SK-N-SH treated with all-trans-retinoic acid at 6 μM for 48 hours (cell line): ENCODE measurements around the gene SP3.

Experiments used
- ARNTL ChIP-seq: fragments of 450-650 bp; formaldehyde crosslinking; IDR thresholded peaks from 2 replicates; pipeline ENCODE4 v1.5.0; 2020; ENCODE audit warnings: low read depth, mild to moderate bottlenecking, moderate library complexity, borderline replicate concordance
- SNAI2 ChIP-seq: fragments of 250-450 bp; sonication (Bioruptor Pico); IDR thresholded peaks from 2 replicates; pipeline ENCODE4 v1.5.0; 2020; ENCODE audit warnings: mild to moderate bottlenecking, moderate library complexity
- TOX ChIP-seq: fragments of 250-450 bp; sonication (Bioruptor Pico); IDR thresholded peaks from 2 replicates; pipeline ENCODE4 v1.8.0; 2021; ENCODE audit warnings: mild to moderate bottlenecking, moderate library complexity, borderline replicate concordance
- ZC3H10 ChIP-seq: fragments of 250-450 bp; sonication (Bioruptor Pico); IDR thresholded peaks from 2 replicates; pipeline ENCODE4 v1.5.1; 2021; ENCODE audit warnings: mild to moderate bottlenecking, moderate library complexity
- ZFP30 ChIP-seq: fragments of 450-650 bp; formaldehyde crosslinking; IDR thresholded peaks from 2 replicates; pipeline ENCODE4 v1.5.0; 2022; ENCODE audit warnings: mild to moderate bottlenecking, moderate library complexity
- ZNF8 ChIP-seq: fragments of 450-650 bp; formaldehyde crosslinking; IDR thresholded peaks from 2 replicates; pipeline ENCODE4 v1.5.0; 2020; ENCODE audit warnings: mild to moderate bottlenecking, moderate library complexity
- TF ChIP-seq, protein P1 (sequence below): fragments of 250-450 bp; sonication (Bioruptor Pico); IDR thresholded peaks from 2 replicates; pipeline ENCODE4 v1.8.0; 2020; ENCODE audit warnings: mild to moderate bottlenecking, moderate library complexity, borderline replicate concordance

DNA sequence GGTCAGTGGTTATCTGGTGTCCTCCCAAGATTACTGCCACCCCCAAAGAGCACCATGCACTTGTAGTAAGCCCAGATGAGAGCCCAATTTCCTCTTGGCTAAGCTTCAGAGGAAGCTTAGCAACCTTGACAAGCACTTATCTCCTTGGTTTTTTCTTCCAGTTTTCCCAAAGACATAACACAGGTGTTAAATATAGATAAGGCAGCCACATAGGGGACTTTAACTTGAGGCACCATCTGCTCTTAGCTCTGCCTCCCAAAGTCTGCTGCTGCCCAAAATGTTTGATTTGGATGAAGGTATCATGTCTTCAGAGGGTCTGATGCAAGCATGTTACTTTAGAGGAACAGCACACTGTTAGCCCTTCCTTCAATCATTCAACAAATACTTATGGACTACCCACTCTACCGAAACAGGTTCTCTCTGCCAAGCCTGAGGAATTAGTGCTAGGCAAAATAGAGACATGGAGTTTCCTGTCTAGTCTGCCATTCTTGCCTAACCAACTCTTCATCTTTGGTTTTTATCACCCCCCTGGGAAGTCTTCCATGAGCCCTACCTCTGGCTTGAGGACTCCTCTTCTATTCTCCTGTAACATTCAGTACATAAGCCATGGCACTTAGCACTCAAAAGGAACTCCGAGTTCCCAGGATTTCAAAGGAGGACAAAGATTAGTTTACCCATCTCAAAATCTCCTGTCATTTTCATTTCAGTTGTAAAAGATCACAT is 73.7 kb downstream of the SP3 start:
- TF ChIP-seq SNAI2 (no peak), ZFP30 (CRISPR knock-in tag) (no peak), ARNTL (no peak), ZNF8 (CRISPR knock-in tag) (no peak), ZC3H10 (CRISPR knock-in tag) (no peak), TOX (no peak)
- TF ChIP-seq, protein P1, sequence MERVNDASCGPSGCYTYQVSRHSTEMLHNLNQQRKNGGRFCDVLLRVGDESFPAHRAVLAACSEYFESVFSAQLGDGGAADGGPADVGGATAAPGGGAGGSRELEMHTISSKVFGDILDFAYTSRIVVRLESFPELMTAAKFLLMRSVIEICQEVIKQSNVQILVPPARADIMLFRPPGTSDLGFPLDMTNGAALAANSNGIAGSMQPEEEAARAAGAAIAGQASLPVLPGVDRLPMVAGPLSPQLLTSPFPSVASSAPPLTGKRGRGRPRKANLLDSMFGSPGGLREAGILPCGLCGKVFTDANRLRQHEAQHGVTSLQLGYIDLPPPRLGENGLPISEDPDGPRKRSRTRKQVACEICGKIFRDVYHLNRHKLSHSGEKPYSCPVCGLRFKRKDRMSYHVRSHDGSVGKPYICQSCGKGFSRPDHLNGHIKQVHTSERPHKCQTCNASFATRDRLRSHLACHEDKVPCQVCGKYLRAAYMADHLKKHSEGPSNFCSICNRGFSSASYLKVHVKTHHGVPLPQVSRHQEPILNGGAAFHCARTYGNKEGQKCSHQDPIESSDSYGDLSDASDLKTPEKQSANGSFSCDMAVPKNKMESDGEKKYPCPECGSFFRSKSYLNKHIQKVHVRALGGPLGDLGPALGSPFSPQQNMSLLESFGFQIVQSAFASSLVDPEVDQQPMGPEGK, result no peak
